Mesodermal cell (in vitro differentiated cells): ENCODE results near the gene CHAMP1.

ENCODE experiments used
- H3K27ac ChIP-seq: 2 replicates; pipeline ENCODE4 v1.7.0; 2013; ENCODE audit warnings: mild to moderate bottlenecking, low read depth, low read length, moderate library complexity; ENCODE audit not compliant: severe bottlenecking
- H3K36me3 ChIP-seq: 2 replicates; pipeline ENCODE4 v1.7.1; 2013; ENCODE audit warnings: mild to moderate bottlenecking, low read length, moderate library complexity; ENCODE audit not compliant: control insufficient read depth, insufficient read depth
- H3K4me1 ChIP-seq: one replicate; pipeline ENCODE4 v1.7.1; 2013; ENCODE audit warnings: mild to moderate bottlenecking, low read length; ENCODE audit not compliant: insufficient read depth, control insufficient read depth, poor library complexity, severe bottlenecking
- H3K4me3 ChIP-seq: 2 replicates; pipeline ENCODE4 v1.7.0; 2013; ENCODE audit warnings: low read length, control low read depth, mild to moderate bottlenecking; ENCODE audit not compliant: insufficient read depth, poor library complexity, severe bottlenecking; ENCODE audit errors: extremely low read depth
- H3K9me3 ChIP-seq: 2 replicates; pipeline ENCODE4 v1.7.1; 2013; ENCODE audit warnings: mild to moderate bottlenecking, low read length, moderate library complexity; ENCODE audit not compliant: control insufficient read depth
- WGBS, 2 experiments: methylation state at CpG; one replicate each; pipeline ENCODE4 v1.1.5; 2013; ENCODE audit warnings: missing lambda C conversion rate in 2 of 2; ENCODE audit not compliant: insufficient coverage in 2 of 2; 5-methylcytosine and 5-hydroxymethylcytosine counted together

Gene CHAMP1

DNA sequence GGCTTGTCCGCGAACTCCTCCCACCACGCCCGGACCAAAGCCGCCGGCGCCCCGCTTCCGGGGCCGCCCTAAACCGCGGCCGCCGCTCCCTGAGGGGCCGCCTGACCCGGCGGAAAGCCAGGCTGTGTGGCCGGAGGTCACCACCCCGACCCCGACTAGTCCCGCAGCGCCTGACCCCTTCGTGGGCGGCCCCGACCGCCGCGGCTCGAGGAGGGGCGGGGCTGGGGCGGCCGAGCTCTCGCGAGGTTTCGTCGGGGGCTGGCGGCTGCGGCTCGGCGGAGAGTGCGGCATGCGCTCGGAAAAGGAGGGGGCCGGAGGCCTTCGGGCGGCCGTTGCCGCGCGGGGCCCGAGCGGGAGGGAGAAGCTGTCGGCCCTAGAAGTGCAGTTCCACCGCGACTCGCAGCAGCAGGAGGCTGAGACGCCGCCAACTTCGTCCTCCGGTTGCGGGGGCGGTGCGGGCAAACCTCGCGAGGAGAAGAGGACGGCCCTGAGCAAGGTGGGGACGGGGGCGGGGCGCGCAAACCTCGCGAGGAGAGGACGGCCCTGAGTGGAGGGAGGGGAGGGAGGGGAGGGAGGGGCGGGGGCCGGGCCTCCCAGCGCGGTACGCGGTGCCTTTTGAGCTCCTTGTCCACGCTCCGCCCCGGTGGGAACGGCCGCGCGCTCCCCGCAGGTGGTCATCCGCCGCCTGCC is 32.8 kb upstream of the CHAMP1 start, which contains the start of gene UPF3A:
TSS of gene UPF3A (plus strand) at position 251 of the 690 bp plus-strand sequence. CDS start at position 290, 39 bp downstream.
- Histone ChIP-seq H3K27ac (peak within 1 kb of the TSS; percentile 98), H3K9me3 (no peaks in the 10 kb centered on the region), H3K36me3 (peaks cover 37% of the 10 kb centered on the region), H3K4me3 (peak within 1 kb of the TSS; percentile 69), H3K4me1 (peaks cover 16% of the 10 kb centered on the region)
- WGBS, 2 experiments: 0 to 1% methylated on average over 61 to 63 of the region's 89 CpGs

DNA sequence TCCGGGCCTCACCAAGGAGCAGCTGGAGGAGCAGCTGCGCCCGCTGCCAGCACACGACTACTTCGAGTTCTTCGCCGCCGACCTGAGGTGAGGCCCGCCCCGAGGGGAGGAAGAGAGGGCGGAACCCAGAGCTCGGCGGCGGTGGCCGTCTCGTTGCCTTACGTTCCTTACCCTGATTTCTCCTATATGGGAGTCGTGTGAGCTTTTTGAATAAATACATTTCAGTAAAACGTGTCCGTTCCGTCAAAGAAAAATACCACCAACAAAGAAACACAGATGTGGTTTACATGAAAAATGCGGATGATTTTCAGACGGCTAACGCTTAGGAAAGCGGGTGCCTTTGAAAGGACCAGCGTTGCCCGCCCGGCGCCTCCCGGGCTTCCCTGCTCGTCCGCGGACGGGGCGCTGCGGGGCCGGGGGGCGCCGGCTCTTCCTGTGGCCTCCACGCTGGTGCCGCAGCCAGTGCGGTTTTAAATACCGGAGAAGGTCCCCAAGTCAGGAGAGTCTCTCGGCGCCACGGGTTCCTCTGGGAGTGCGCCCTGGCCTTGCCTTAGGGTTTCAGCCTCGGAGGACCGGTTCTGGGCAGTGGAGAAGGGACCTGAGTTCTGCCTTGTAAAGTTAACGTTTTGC is 32.1 kb upstream of the CHAMP1 start:
- Histone ChIP-seq H3K36me3 (peaks cover 41% of the 10 kb centered on the region), H3K9me3 (no peaks in the 10 kb centered on the region), H3K4me3 (peak overlapping the region; percentile 69), H3K27ac (peak overlapping the region; percentile 98), H3K4me1 (peaks cover 19% of the 10 kb centered on the region)
- WGBS, 2 experiments: 0 to 1% methylated on average over 36 to 40 of the region's 50 CpGs

DNA sequence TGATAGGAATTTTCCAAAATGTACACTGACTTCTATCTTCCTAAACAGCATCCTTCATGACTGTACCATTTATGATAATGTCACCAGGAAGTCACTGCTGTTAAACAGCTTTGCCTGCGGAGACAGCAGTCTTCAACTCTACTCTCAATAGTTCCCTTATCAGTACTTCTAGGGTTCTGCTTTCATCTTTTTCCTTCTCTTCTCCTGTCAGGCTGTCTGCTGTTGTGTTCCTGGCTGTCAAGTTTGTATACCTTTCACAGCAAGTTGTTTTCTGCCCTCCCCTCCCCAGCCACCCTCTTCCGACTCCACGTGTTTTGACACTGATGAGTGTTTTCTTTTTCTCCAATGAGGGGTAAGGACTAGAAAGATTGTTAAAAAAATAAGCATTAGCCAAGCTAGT is 30.7 kb upstream of the CHAMP1 start:
- WGBS, 2 experiments: 88% methylated on average over 1 of the region's 3 CpGs; no CpG with 5 or more reads in 1 of the 2 experiments
- no peak overlapping the region for H3K4me3 ChIP-seq
- H3K27ac ChIP-seq: peak overlapping the region; percentile 66
- H3K4me1 ChIP-seq: peaks cover 19% of the 10 kb centered on the region
- H3K9me3 ChIP-seq: no peaks in the 10 kb centered on the region
- peaks cover 49% of the 10 kb centered on the region for H3K36me3 ChIP-seq

DNA sequence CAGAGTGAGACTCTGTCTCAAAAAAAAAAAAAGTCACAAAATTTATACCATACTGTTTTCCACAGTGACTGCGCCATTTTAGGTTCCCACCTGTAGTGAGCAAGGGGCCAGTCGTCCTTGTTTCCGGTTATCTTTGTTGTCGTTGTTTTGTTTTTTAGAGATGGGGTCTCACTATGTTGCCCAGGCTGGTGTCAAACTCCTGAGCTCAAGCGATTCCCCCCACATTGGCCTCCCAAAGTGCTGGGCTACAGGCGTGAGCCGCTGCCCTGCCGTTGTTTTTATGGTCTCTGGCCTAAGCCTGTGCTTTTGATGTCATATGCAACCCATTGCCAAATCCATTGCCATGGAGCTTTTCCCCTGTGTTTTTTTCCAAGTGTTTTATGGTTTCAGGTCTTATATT is 29.6 kb upstream of the CHAMP1 start:
- Histone ChIP-seq H3K4me1 (peaks cover 19% of the 10 kb centered on the region), H3K4me3 (no peak overlapping the region), H3K27ac (no peak overlapping the region), H3K9me3 (no peaks in the 10 kb centered on the region), H3K36me3 (peaks cover 59% of the 10 kb centered on the region)
- WGBS, 2 experiments: 86 to 100% methylated on average over 3 to 4 of the region's 8 CpGs

DNA sequence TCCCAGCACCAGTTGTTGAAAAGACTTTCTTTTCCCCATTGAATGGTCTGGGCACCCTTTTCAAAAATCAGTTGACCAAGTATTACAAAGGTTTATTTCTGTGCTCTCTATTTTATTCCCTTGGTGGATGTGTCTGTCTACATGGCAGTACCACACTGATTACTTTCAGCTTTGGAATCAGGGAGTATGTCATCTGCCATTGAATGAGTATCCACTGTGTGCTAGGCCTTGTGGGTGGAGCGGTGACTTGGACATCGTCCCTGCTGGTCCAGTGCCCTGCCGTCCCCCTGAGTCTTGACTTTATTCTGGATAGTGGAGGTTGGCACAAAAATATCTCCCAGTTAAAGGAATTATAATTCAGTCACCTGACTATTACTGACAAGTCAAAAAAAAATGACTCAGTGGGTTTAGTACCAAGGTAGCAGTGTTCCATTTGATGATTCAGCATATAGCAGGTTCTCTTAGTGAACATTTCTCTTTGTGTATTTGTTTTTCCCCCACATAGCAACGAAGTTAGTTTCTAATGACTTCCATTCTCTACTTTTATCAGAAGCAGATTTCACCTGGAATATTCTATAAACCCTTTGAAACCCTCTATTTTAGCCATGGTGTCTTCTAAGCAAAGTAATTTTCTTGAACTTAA is 29.0 kb upstream of the CHAMP1 start:
- Histone ChIP-seq H3K36me3 (peaks cover 64% of the 10 kb centered on the region), H3K4me3 (no peak overlapping the region), H3K4me1 (peaks cover 15% of the 10 kb centered on the region), H3K9me3 (no peaks in the 10 kb centered on the region), H3K27ac (no peak overlapping the region)
- 86 to 100% methylated on average over 1 of the region's 4 CpGs for WGBS, 2 experiments

DNA sequence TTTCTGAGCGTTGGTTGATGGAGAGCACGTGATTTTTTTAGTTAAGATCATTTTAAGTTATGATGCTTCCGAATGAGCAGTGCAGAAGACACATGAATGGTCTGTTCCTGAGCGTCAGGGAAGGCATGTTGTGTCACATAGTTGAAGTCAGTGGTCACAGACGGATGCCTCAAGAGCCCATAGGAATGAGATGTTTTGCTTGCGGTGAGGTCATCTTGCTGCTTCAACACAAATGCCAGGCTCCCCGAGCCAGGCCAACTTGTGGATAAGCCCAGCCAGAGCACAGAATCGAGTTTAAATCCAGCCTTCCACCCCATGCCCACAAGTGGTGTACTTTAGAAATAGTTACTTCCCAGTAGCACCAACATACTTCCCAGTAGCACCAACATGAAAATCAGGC is 27.5 kb upstream of the CHAMP1 start:
- Histone ChIP-seq H3K9me3 (no peaks in the 10 kb centered on the region), H3K27ac (peak overlapping the region; percentile 16), H3K36me3 (peaks cover 76% of the 10 kb centered on the region), H3K4me1 (peaks cover 10% of the 10 kb centered on the region), H3K4me3 (no peak overlapping the region)
- WGBS, 2 experiments: 92 to 94% methylated on average over 6 to 8 of the region's 8 CpGs

DNA sequence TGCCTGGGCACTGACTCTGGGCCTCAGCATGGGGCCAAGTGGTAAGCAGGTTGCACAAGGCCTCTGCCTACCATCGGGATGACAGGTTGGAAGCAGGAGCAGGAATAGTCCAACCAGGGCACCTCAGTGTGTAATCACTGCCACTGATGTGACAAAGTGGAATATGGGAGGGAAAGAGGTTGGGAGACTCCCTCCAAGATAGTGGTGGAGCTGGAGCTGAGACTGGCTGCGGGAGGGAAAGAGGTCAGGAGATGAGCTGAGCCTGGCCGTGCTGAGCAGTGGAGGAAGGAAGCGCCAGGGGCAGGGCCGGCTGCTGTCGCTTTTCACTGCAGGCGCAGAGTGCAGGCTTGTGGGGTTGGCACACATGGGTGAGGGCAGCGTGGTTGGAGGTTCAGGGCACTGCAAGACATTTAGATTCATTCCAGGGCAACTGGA is 26.1 kb upstream of the CHAMP1 start:
- no peaks in the 10 kb centered on the region for H3K9me3 ChIP-seq
- H3K4me1 ChIP-seq: peaks cover 10% of the 10 kb centered on the region
- no peak overlapping the region for H3K27ac ChIP-seq
- H3K36me3 ChIP-seq: peaks cover 90% of the 10 kb centered on the region
- H3K4me3 ChIP-seq: no peak overlapping the region
- WGBS, 2 experiments: 96 to 100% methylated on average over 8 of the region's 8 CpGs

DNA sequence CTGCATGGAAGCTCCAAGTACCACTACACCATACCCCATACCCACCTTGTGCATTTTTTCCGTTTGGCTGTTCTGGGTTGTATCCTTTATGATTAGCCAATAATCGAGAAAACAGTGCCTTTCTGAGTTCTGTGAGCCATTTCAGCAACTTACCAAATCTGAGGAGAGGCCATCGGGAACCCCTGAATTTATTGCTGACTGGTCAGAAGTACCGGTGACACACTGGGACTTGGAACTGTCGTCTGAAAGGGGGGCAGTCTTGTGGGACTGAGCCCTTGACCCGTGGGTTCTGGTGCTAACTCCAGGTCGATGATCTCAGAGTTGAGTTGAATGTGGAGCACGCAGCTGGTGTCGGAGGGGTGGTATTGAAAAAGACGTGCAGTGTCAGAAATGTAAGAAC is 17.9 kb upstream of the CHAMP1 start:
- peaks cover 81% of the 10 kb centered on the region for H3K36me3 ChIP-seq
- H3K4me3 ChIP-seq: no peak overlapping the region
- WGBS, 2 experiments: 93 to 96% methylated on average over 8 to 9 of the region's 10 CpGs
- H3K27ac ChIP-seq: no peak overlapping the region
- H3K9me3 ChIP-seq: no peaks in the 10 kb centered on the region
- no peaks in the 10 kb centered on the region for H3K4me1 ChIP-seq

DNA sequence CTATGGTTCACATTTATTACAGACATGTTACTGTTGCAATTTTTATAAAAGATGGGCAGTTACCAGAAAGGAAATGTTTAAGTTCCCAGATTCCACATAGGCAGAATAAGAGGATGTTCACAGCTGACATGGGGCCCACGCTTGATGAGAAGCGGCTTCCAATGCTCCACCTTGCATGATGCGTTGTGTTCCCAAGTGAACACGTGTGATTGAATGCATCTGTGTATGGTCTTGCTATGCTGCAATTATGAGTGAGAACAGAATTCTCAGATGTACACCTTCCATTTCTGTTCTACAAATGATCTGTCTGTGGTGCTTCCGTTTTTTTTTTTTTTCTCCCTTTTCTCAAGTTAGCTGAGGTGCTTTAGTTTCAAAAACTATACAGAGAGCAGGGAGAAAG is 17.4 kb upstream of the CHAMP1 start:
- WGBS, 2 experiments: 96 to 97% methylated on average over 4 of the region's 5 CpGs
- peaks cover 81% of the 10 kb centered on the region for H3K36me3 ChIP-seq
- H3K27ac ChIP-seq: no peak overlapping the region
- no peaks in the 10 kb centered on the region for H3K9me3 ChIP-seq
- no peak overlapping the region for H3K4me3 ChIP-seq
- no peaks in the 10 kb centered on the region for H3K4me1 ChIP-seq

DNA sequence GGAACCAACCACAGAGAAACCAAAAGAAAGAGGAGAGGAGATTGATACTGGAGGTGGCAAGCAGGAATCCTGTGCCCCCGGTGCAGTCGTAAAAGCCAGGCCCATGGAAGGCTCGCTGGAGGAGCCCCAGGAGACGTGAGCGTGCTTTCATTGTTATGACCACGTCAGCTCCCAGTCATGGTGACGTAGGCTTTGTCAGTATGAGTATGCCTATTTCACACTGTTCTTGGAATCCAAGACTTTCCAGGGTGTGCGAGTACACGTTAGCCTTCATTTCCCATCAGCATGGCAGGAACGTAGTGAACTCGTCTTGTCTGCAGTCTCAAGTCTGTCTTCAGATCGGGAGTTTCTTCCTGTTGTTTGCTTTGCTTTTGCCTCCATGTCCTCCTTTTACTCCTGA is 15.4 kb upstream of the CHAMP1 start:
- Histone ChIP-seq H3K36me3 (peaks cover 81% of the 10 kb centered on the region), H3K4me3 (no peak overlapping the region), H3K4me1 (no peaks in the 10 kb centered on the region), H3K9me3 (no peaks in the 10 kb centered on the region), H3K27ac (no peak overlapping the region)
- 87 to 93% methylated on average over 12 of the region's 12 CpGs for WGBS, 2 experiments
